Measurements from ENCODE around the gene ASIC2.

The ASIC2 gene

GRCh38 chr17:33085256-33085655 is 207.8 kb downstream of the ASIC2 start:
- TF ChIP-seq ELF4 (IDR thresholded peaks at IDR 0.05) (no peak), SUZ12 (IDR thresholded peaks at IDR 0.05) (no peak), LEF1 (IDR thresholded peaks at IDR 0.05; ENCODE audit: borderline replicate concordance) (no peak), FOXM1 (IDR thresholded peaks at IDR 0.05; ENCODE audit: borderline replicate concordance) (no peak), NFRKB (IDR thresholded peaks at IDR 0.05) (no peak), PKNOX1 (IDR thresholded peaks at IDR 0.05) (no peak), FOXK2 (IDR thresholded peaks at IDR 0.05) (no peak)
- POLR2A ChIA-PET, result no interaction called here
- DNase-seq (ENCODE audit: extremely low spot score), result no peak
- CTCF ChIA-PET, result no interaction called here

DNA sequence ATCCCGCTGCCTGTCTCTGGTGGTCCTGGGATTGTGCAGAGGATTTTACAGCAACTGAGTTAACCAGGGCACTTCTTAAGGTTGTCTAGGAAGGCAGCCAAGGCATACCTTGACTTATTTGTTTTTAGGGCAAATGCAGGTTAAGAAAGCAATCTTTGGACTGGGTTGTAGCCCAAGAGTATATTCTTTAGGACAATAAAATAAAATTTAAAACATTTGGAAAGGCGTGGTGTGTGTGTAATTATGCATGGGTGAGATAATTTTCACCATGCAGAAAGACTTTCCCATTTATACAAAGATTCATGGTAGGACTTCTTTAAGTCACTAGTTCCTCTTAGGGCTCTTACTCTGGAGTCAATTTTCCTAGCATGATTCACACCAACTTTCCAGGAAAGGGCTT is 208.3 kb downstream of the ASIC2 start:
- POLR2A ChIA-PET, result no interaction called here
- TF ChIP-seq LEF1 (IDR thresholded peaks at IDR 0.05; ENCODE audit: borderline replicate concordance), result no peak
- TF ChIP-seq TARDBP (IDR thresholded peaks at IDR 0.05), result no peak
- no peak for TF ChIP-seq FOXM1 (IDR thresholded peaks at IDR 0.05; ENCODE audit: borderline replicate concordance)
- no peak for TF ChIP-seq HDGF (IDR thresholded peaks at IDR 0.05; ENCODE audit: borderline replicate concordance)
- no peak for TF ChIP-seq ELF4 (IDR thresholded peaks at IDR 0.05)
- no peak for TF ChIP-seq ARNT (IDR thresholded peaks at IDR 0.05)
- TF ChIP-seq FOXA1 (IDR thresholded peaks at IDR 0.05), result no peak
- TF ChIP-seq PKNOX1 (IDR thresholded peaks at IDR 0.05), result no peak
- no peak for TF ChIP-seq NFRKB (IDR thresholded peaks at IDR 0.05)
- no peak for TF ChIP-seq L3MBTL2 (conservative IDR thresholded peaks at IDR 0.05)
- no peak for TF ChIP-seq ZNF384 (IDR thresholded peaks at IDR 0.05)
- TF ChIP-seq SP1 (IDR thresholded peaks at IDR 0.05), result no peak
- no peak for TF ChIP-seq CTBP1 (IDR thresholded peaks at IDR 0.05; ENCODE audit: borderline replicate concordance)
- TF ChIP-seq FOXK2 (IDR thresholded peaks at IDR 0.05), result no peak
- TF ChIP-seq SUZ12 (IDR thresholded peaks at IDR 0.05), result no peak
- CTCF ChIA-PET, result no interaction called here
- no peak for DNase-seq (ENCODE audit: extremely low spot score)

GRCh38 chr17:33082529-33083173 is 210.4 kb downstream of the ASIC2 start:
- POLR2A ChIA-PET, result no interaction called here
- DNase-seq (ENCODE audit: extremely low spot score), result no peak
- CTCF ChIA-PET, result no interaction called here
- TF ChIP-seq NFRKB (IDR thresholded peaks at IDR 0.05), result no peak
- no peak for TF ChIP-seq FOXK2 (IDR thresholded peaks at IDR 0.05)
- no peak for TF ChIP-seq ELF4 (IDR thresholded peaks at IDR 0.05)
- TF ChIP-seq CTBP1 (IDR thresholded peaks at IDR 0.05; ENCODE audit: borderline replicate concordance), result no peak
- no peak for TF ChIP-seq HDGF (IDR thresholded peaks at IDR 0.05; ENCODE audit: borderline replicate concordance)
- no peak for TF ChIP-seq LEF1 (IDR thresholded peaks at IDR 0.05; ENCODE audit: borderline replicate concordance)
- no peak for TF ChIP-seq BHLHE40 (IDR thresholded peaks at IDR 0.05; ENCODE audit: borderline replicate concordance)
- no peak for TF ChIP-seq FOXA1 (IDR thresholded peaks at IDR 0.05)
- TF ChIP-seq ARNT (IDR thresholded peaks at IDR 0.05), result no peak
- TF ChIP-seq PKNOX1 (IDR thresholded peaks at IDR 0.05), result no peak
- no peak for TF ChIP-seq SP1 (IDR thresholded peaks at IDR 0.05)

GRCh38 chr17:33080091-33080490 is 213.0 kb downstream of the ASIC2 start:
- no peak for TF ChIP-seq SP1 (IDR thresholded peaks at IDR 0.05)
- TF ChIP-seq HDGF (IDR thresholded peaks at IDR 0.05; ENCODE audit: borderline replicate concordance), result no peak
- TF ChIP-seq FOXK2 (IDR thresholded peaks at IDR 0.05), result no peak
- TF ChIP-seq PKNOX1 (IDR thresholded peaks at IDR 0.05), result no peak
- TF ChIP-seq ARNT (IDR thresholded peaks at IDR 0.05), result no peak
- TF ChIP-seq L3MBTL2 (conservative IDR thresholded peaks at IDR 0.05), result no peak
- no peak for TF ChIP-seq SUZ12 (IDR thresholded peaks at IDR 0.05)
- no peak for TF ChIP-seq ZNF384 (IDR thresholded peaks at IDR 0.05)
- no peak for TF ChIP-seq BHLHE40 (IDR thresholded peaks at IDR 0.05; ENCODE audit: borderline replicate concordance)
- CTCF ChIA-PET, result no interaction called here
- no peak for DNase-seq (ENCODE audit: extremely low spot score)
- POLR2A ChIA-PET, result no interaction called here

GRCh38 chr17:33079201-33079600 is 213.9 kb downstream of the ASIC2 start:
- no peak for DNase-seq (ENCODE audit: extremely low spot score)
- ChIA-PET POLR2A (no interaction called here), CTCF (no interaction called here)
- TF ChIP-seq SUZ12 (IDR thresholded peaks at IDR 0.05) (no peak), ARNT (IDR thresholded peaks at IDR 0.05) (no peak), PKNOX1 (IDR thresholded peaks at IDR 0.05) (no peak), NFRKB (IDR thresholded peaks at IDR 0.05) (no peak), FOXA1 (IDR thresholded peaks at IDR 0.05) (no peak), BHLHE40 (IDR thresholded peaks at IDR 0.05; ENCODE audit: borderline replicate concordance) (no peak), CTBP1 (IDR thresholded peaks at IDR 0.05; ENCODE audit: borderline replicate concordance) (no peak), LEF1 (IDR thresholded peaks at IDR 0.05; ENCODE audit: borderline replicate concordance) (no peak), ELF4 (IDR thresholded peaks at IDR 0.05) (no peak), ZNF384 (IDR thresholded peaks at IDR 0.05) (no peak), FOXM1 (IDR thresholded peaks at IDR 0.05; ENCODE audit: borderline replicate concordance) (no peak), L3MBTL2 (conservative IDR thresholded peaks at IDR 0.05) (no peak)

Measured in HEK293T (cell line).